Stimulated activated CD4-positive, alpha-beta T cell treated with anti-CD3 and anti-CD28 coated beads, Interleukin-15, amount 100 ng/mL, for 1 hour (primary cell): ENCODE results near the gene STXBP5.
"Not testable (repeated sequence)": the region's sequence is repeated elsewhere in the genome, so short reads cannot be mapped to it uniquely, and the experiment has no call there.

Experiments
- DNase-seq, 2 donors: peaks; one replicate each; pipeline ENCODE4 v3.0.0-alpha.2; 2020; ENCODE audit warnings: low read depth in 1 of 2, low spot score in 1 of 2

STXBP5 gene

DNA sequence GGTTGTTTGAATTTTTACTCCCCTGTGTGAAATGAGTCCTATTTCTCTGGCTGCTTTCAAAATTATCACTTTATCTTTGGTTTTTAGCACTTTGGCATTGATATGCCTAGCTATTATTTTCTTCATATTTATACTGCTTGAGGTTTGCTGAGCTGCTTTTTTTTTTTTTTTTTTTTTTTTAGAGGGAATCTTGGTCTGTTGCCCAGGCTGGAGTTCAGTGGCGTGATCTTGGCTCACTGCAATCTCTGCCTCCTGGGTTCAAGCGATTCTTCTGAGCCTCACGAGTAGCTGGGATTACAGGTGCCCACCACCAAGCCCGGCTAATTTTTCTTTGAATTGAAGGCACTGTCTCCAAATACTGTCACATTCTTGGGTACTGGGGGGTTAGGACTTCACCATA lies 40.6 kb downstream of the STXBP5 start:
- DNase-seq: no peak

DNA sequence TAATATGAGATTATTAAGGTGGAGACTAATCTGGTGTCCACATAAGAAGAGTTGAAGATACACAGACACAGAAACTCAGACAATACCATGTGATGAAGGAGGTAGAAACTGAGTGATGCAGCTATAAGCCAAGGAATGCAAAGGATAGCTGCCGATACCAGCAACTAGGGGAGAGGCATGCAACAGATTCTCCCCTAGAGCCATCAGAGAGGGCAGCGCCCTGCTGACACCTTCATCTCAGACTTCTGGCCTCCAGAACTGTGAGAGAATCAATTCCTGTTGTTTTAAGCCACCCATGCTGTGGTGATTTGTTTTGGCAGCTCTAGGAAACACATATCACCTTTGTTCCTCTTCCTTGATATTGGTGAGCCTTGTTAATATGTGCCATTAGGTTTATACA lies 41.5 kb downstream of the STXBP5 start:
- DNase-seq: no peak

DNA sequence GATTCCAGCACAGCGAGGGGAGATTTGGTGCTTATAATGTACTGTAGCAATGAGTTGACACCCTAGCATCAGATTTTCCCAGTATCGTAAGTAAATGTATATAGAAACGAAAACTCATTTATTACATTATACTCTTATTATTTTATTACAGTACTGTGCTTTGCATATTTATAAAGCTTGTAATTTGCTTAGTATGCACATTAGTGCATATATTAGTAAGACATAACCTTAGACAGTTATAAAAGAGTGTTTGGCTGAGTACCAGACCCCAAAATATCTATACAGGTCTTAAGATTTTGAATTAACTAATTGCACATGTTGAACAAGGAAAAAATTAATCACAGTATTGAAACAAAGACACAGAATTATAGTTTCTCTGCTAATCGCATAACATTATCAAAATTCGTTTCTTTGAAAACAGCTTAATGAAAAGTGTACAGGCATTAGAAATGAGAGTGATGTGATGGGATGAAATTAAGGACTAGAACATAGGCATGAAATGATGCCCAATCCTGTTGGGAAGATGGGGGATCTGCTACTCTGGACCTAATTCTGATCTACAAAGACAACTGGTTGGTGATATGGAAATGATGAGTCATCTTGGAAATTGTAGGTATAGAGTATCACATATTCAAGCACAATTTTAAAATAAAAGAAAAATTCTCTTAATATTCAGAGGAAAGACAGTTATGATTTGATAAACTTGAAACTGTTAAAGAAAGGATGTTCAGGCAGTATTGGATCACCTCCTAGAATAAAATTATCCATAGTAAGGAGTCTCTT lies 42.8 kb downstream of the STXBP5 start:
- no peak for DNase-seq

- DNase-seq: no peak
Measured at GRCh38 chr6:147248859-147249258, 44.6 kb downstream of the STXBP5 start.

DNA sequence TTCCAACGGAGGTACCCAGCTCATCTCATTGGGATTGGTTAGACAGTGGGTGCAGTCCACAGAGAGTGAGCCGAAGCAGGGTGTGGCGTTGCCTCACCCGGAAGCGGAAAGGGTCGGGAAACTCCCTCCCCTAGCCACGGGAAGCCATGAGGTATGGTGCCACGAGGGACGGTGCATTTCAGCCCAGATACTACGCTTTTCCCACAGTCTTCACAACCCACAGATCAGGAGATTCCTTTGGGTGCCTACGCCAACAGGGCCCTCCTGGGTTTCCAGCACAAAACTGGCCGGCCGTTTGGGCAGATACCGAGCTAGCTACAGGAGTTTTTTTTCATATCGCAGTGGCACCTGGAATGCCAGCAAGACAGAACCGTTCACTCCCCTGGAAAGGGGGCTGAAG lies 46.9 kb downstream of the STXBP5 start:
- DNase-seq: no peak

DNA sequence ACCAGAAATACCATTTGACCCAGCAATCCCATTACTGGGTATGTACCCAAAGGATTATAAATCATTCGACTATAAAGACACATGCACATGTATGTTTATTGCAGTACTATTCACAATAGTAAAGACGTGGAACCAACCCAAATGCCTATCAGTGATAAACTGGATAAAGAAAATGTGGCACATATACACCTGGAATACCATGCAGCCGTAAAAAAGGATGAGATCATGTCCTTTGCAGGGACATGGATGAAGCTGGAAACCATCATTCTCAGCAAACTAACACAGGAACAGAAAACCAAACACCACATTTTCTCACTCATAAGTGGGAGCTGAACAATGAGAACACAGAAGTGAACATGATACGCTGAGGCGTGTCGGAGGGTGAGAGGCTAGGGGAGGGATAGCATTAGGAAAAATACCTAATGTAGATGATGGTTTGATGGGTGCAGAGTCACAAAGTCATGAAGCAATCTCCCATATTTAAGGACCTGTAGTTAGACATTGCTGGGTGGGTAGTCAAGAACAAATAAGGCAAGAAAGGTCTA lies 50.8 kb downstream of the STXBP5 start:
- DNase-seq: not testable (repeated sequence)

DNA sequence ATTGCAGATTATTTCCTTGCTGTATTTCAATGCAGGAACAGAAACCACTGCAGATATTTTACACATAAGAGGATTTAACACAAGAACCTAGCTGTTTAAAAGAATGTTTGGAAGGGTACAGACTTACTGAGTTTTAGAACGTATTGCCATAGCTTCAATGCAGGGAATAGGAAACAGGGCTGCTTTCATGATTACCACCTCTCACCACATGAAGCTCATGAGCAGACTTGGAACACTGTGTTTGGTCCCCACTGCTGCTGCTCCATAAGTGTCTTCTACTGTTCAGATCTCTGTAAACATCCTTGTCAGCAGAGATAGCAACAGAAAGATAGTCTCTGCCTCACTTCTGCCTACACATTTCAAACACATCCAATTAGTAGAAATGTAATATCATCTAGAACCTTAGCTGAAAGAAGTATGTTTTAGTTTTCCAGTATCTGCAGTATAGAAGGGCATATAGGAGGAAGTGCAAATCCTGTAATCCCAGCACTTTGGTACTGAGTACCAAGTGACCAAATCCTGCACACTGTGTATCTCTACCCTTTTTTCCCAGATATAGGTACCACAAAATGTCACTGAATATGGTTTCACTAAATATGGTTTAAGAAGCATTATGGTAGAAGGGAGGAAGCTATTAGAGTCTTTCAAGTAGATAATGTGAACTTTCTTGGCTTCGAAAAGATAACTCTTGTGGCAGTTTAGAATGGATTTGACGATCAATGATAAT lies 51.9 kb downstream of the STXBP5 start:
- no peak for DNase-seq

DNA sequence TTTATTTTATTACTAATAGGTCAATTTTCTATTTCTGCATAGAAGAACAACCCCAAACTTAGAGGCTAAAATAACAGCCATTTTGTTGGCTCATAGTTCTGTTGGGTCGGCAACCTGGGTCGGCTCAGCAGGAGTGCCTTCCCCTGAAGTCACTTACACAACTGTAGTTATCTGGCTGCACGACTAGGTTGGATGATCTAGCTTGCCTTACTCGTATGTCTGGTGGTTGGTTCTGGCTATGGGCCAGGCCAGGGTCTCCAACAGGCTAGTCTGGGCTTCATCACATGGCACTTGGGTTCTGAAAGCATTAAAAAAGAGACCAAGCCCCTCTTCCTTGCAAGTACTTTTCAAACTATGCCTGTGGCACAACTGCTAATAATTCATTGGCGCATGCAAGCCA lies 53.5 kb downstream of the STXBP5 start:
- no peak for DNase-seq

DNA sequence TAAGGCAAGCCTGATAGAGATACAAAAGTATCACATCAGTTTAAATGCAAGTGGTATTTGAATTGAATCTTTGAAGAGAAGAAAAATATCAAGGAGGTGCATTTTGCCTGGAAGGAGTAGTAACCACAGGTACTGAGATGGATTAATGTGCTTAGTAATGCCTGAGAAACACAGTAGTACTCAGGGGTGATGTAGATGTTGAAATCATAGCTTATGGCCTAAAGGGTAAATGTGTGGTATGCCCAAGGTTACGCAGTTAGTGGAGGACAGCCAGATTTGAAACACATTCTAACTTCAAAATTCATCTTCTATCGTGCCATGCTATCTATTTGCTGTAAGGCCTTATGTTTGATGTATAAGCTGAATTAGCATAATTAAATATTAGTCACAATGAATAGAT lies 55.9 kb downstream of the STXBP5 start:
- DNase-seq: no peak

- DNase-seq: no peak
Measured at GRCh38 chr6:147262946-147263345, 58.7 kb downstream of the STXBP5 start.

GRCh38 chr6:147266821-147267220 lies 62.6 kb downstream of the STXBP5 start:
- DNase-seq: no peak

DNA sequence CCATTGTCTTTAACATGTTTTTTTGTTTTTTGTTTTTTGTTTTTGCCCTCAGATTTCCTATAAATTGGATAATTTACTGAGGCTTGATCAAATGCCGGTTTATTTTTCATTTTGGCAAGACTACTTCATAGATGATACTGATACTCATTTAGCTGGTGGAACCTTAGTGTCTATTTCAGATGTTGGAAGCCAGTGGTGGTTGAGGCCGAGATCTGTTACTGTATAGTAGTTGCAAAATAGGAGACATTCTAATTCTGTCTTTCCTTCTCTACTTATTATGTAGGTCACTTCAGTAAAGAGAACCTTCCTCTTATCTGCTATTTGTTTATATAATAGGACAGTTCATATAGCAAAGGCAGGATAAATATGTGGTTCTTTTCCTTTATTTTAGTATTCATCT lies 63.4 kb downstream of the STXBP5 start:
- DNase-seq: no peak

- no peak for DNase-seq
Measured at GRCh38 chr6:147268254-147268653, 64.0 kb downstream of the STXBP5 start.

- DNase-seq: no peak
Measured at GRCh38 chr6:147274012-147274411, 69.8 kb downstream of the STXBP5 start.

DNA sequence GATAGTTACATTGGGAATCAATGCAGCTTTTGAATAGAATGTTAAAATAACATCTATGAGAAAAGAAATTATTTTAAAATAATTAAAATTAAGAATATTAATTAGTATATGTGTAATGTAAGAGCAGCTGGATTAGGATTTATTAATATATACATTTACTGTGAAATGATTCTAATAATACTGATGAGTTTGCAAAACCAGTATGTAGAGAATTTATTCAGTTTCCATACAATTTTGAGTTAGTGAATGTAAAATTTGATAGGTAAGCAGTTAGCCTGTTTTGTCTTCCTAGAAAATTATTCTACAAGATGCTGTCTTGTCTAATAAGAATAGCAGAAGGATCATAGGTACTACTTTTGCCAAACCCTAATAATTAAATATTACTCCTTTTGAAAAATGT lies 70.6 kb downstream of the STXBP5 start:
- no peak for DNase-seq

DNA sequence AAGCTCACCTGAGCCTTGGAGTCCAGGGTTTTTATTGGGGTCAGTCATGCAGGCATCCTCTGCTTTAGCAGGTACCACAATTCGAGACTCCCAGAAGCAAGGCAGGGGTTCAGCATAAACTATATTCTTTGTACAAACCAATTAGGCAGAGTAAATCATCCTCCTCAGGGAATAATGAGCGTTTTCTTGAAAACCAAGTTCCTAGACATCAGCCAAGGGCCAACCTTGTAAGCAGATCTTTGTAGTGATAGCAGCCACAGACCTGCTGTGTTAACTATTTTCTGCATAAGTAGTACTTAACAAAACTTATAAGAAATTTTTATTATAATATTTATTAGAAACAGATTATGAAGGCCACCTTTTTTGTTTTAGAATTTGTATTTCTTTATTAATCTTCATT lies 74.7 kb downstream of the STXBP5 start:
- DNase-seq: no peak

GRCh38 chr6:147279427-147279826 lies 75.2 kb downstream of the STXBP5 start:
- no peak for DNase-seq

DNA sequence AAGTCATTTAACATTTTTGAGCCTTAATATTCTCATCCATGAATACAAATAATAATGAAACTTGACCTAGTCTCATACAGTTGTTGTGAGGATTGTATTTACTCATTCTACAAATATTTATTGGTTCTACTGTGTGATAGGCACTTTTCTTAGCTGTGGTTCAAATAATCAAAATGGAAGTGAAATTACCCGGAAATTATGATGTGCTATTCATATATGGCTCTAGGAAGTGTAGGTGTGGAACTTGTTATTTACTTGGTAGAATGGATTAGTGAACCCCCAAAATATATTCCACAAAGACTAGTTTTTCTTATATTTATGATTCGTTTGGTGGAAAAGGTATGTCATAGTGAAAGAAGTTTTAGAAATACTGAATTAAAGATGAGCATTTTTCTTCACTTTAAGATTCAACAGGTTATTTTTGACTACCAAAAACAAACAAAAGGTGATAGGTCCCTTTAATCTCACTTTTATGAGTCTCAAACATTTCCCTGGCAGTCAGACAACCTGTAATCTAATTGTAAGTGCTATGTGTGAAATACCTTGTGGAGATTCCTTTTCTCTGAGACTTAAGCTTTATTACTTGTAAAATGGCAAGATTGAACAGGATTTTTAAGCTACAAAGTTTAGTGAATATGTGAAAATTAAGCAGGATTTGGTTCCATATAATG lies 77.8 kb downstream of the STXBP5 start:
- no peak for DNase-seq

DNA sequence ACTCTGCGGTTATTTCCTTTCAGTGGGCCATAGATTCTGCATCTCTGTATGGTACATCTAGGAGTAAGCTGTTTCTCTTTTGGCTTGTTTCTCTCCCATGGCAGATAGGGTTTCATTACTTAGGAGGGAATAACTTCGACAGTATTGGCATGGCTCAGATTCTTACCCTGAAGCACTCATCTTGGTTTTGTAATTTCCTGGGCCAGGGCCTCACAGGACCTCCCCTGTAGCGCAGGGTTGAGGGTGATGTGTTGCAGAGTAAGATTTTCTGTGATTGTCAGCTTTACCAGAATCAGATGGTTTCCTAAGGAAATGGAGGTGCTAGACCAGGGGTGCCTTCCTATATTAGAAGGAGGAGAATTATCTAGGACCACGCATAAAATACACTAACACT lies 78.3 kb downstream of the STXBP5 start:
- DNase-seq: no peak

DNA sequence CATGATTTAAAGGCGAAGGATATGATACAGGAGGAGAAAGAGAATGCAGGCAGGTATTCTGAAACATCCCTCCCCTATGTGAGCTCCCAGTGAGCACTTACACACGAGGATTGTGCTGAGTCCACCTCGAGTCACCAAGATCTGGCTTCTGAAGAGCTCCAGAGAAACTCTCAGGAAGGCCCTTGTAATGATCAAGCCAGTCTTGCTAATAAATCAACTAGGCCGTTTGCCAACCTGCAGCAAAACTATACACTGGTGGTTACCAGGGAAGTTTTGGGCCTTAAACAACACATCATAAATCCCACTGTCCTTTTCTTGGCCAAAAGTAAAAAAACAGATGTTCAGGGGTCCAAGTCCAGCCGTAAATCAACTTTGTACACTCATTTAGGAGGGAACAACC lies 79.2 kb downstream of the STXBP5 start:
- DNase-seq: no peak

DNA sequence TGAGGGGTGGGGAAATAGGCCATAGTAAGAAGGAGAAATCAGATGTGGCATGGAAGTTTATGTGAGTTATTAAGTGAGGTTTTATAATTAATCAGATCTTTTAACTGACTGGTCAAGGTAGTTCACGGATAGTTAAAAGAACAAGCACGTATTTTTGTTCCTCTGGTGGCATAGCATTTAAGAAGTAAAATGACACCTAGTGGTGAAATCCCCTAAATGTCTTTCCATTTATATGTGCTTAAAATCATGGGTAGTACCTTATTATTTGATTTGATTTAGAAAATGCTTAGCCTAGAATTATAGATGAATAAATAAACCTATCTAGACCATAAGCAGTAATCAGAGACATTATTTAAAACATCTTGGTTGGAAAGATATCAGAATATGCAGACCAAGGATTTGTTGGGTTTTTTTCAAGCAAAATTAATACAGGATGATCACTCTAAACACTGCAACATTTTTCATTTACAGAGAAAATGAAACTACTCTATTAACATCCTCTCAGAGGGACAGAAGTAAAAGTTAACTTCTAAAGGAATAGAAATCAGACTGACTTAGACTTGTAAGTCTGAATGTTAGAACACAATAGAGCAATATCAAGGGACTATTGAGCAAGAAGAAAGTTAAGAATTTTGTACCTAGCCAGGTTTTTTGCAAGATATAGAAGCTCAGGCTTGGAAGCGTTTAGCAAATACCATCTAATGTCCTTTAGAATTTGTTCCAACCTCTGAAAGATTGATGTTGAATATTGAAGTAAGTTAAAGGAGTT lies 81.1 kb downstream of the STXBP5 start:
- no peak for DNase-seq
